IMR-90 (cell line): ENCODE data around the gene PIH1D1. TPM values are rescaled to one million over a fixed set of nuclear protein-coding genes. Genes with fewer than 3 reads are reported as not detected.
"Not testable (repeated sequence)": the region's sequence is repeated elsewhere in the genome, so short reads cannot be mapped to it uniquely, and the experiment has no call there.

Source experiments
- ATAC-seq: fragments of 200-7000 bp; cut with Tn5 transposase; 2 replicates; pipeline ENCODE4 v1.9.1; 2020; ENCODE audit warnings: low read depth, mild to moderate bottlenecking, moderate library complexity
- BruUV-seq: library from RNA; stranded (reverse); fragments of 400-500 nt; replicated peaks from 2 replicates; lab custom pipeline; 2021; lab: Mats Ljungman, UMichigan
- CTCF ChIA-PET: fragments of 300-600 bp; formaldehyde crosslinking; extraction: SDS; loops from one replicate; lab custom pipeline; 2021; ENCODE audit warnings: antibody characterized with exemption; lab: Yijun Ruan, JAX
- POLR2A ChIA-PET: fragments of 300-600 bp; sonication (Branson Sonifier 250); formaldehyde crosslinking; loops from one replicate; lab custom pipeline; 2022; ENCODE audit warnings: antibody characterized with exemption; ENCODE audit not compliant: unreplicated experiment; lab: Charles Lee
- DNase-seq: peaks from one replicate; pipeline ENCODE4 v3.0.0; 2013
- H2AFZ ChIP-seq: replicated peaks from 2 replicates; pipeline ENCODE3; 2013; ENCODE audit warnings: low read length, mild to moderate bottlenecking; ENCODE audit not compliant: poor library complexity
- H2AK5ac ChIP-seq: 2 replicates; pipeline ENCODE4 v1.6.1; 2013; ENCODE audit warnings: low read depth, low read length, inconsistent platforms
- H2AK9ac ChIP-seq: replicated peaks from 2 replicates; pipeline ENCODE3; 2013; ENCODE audit warnings: mild to moderate bottlenecking, low read depth, low read length, moderate library complexity; ENCODE audit not compliant: poor library complexity
- H2BK120ac ChIP-seq: 2 replicates; pipeline ENCODE4 v1.6.1; 2013; ENCODE audit warnings: low read depth, low read length, inconsistent platforms
- H2BK15ac ChIP-seq: 3 replicates; pipeline ENCODE4 v1.6.1; 2013; ENCODE audit warnings: low read depth, low read length, inconsistent platforms
- H2BK20ac ChIP-seq: 2 replicates; pipeline ENCODE4 v1.6.1; 2013; ENCODE audit warnings: low read depth, mild to moderate bottlenecking, inconsistent platforms, low read length, moderate library complexity
- H2BK5ac ChIP-seq: 2 replicates; pipeline ENCODE4 v1.6.1; 2013; ENCODE audit warnings: mild to moderate bottlenecking, low read depth, low read length, inconsistent platforms; ENCODE audit not compliant: poor library complexity, severe bottlenecking
- H3K14ac ChIP-seq: replicated peaks from 2 replicates; pipeline ENCODE4 v1.6.1; 2013; ENCODE audit warnings: low read depth, low read length, inconsistent platforms
- H3K18ac ChIP-seq: 2 replicates; pipeline ENCODE4 v1.6.1; 2013; ENCODE audit warnings: low read depth, low read length, control low read depth
- H3K23ac ChIP-seq: 2 replicates; pipeline ENCODE4 v1.6.1; 2013; ENCODE audit warnings: low read depth, low read length, inconsistent platforms
- H3K27ac ChIP-seq: 2 replicates; pipeline ENCODE4 v1.5.1; 2013; ENCODE audit warnings: mild to moderate bottlenecking, control low read depth, low read length; ENCODE audit not compliant: insufficient read depth
- H3K27me3 ChIP-seq: 2 replicates; pipeline ENCODE4 v1.6.1; 2013; ENCODE audit warnings: low read length; ENCODE audit not compliant: control insufficient read depth, insufficient read depth
- H3K36me3 ChIP-seq: 2 replicates; pipeline ENCODE4 v1.6.1; 2013; ENCODE audit warnings: low read length, mixed read lengths; ENCODE audit not compliant: control insufficient read depth, insufficient read depth
- H3K4ac ChIP-seq: 2 replicates; pipeline ENCODE4 v1.6.1; 2013; ENCODE audit warnings: low read depth, low read length, inconsistent platforms
- H3K4me1 ChIP-seq: 2 replicates; pipeline ENCODE4 v1.6.1; 2013; ENCODE audit warnings: low read length, mixed read lengths; ENCODE audit not compliant: control insufficient read depth, insufficient read depth
- H3K4me2 ChIP-seq: 2 replicates; pipeline ENCODE4 v1.6.1; 2013; ENCODE audit warnings: low read depth, mild to moderate bottlenecking, control low read depth, low read length, moderate library complexity
- H3K4me3 ChIP-seq: 2 replicates; pipeline ENCODE4 v1.5.1; 2013; ENCODE audit warnings: low read depth, mild to moderate bottlenecking, control low read depth, low read length, moderate library complexity; ENCODE audit not compliant: insufficient read depth
- H3K56ac ChIP-seq: 2 replicates; pipeline ENCODE4 v1.6.1; 2013; ENCODE audit warnings: low read length, inconsistent platforms; ENCODE audit not compliant: insufficient read depth; ENCODE audit errors: extremely low read depth
- H3K79me1 ChIP-seq, 2 experiments: 2 replicates each; pipeline ENCODE4 v1.6.1; 2013; ENCODE audit warnings: low read length in 2 of 2, inconsistent platforms in 1 of 2, low read depth in 1 of 2
- H3K9ac ChIP-seq: 2 replicates; pipeline ENCODE4 v1.6.1; 2013; ENCODE audit warnings: low read depth, low read length, control low read depth
- H3K9me1 ChIP-seq: 2 replicates; pipeline ENCODE4 v1.6.1; 2013; ENCODE audit warnings: low read length, inconsistent platforms; ENCODE audit not compliant: insufficient read depth
- H3K9me3 ChIP-seq: 2 replicates; pipeline ENCODE4 v1.6.1; 2013; ENCODE audit warnings: low read length; ENCODE audit not compliant: control insufficient read depth, insufficient read depth
- H4K20me1 ChIP-seq: 2 replicates; pipeline ENCODE4 v1.6.1; 2013; ENCODE audit warnings: low read length, inconsistent platforms; ENCODE audit not compliant: insufficient read depth
- H4K5ac ChIP-seq: 2 replicates; pipeline ENCODE4 v1.6.1; 2013; ENCODE audit warnings: mild to moderate bottlenecking, low read depth, low read length, control low read depth
- H4K8ac ChIP-seq, 2 experiments: 2 replicates each; pipeline ENCODE4 v1.6.1; 2013; ENCODE audit warnings: low read depth in 2 of 2, low read length in 2 of 2, control low read depth in 1 of 2, inconsistent platforms in 1 of 2
- H4K91ac ChIP-seq: 2 replicates; pipeline ENCODE4 v1.6.1; 2013; ENCODE audit warnings: low read depth, low read length, inconsistent platforms; ENCODE audit not compliant: insufficient read depth
- WGBS, 2 experiments: methylation state at CpG; one replicate each; pipeline versions ENCODE4 v1.1.5 to v1.1.7; 2013; ENCODE audit warnings: missing lambda C conversion rate in 2 of 2; ENCODE audit not compliant: insufficient read length in 1 of 2; ENCODE audit errors: extremely low coverage in 2 of 2; 5-methylcytosine and 5-hydroxymethylcytosine counted together
- dilution Hi-C: fragments of 300-500 bp; cut with HindIII; formaldehyde crosslinking; loops from one replicate; pipeline ENCODE4 v1.14.3; 2018; ENCODE audit warnings: low sequenced_read_pairs; ENCODE audit not compliant: unreplicated experiment
- in situ Hi-C: fragments of 300-500 bp; cut with MboI; formaldehyde crosslinking; loops from 3 replicates; pipeline ENCODE4 v1.14.3; 2019; ENCODE audit warnings: low sequenced_read_pairs, inconsistent platforms, mixed read lengths
- intact Hi-C: fragments of 100-400 bp; cut with micrococcal nuclease; formaldehyde crosslinking; loops from 2 replicates; pipeline ENCODE4 v1.10.0; 2022
- polyA plus RNA-seq, 3 experiments: library from polyadenylated mRNA; depleted of rRNA; stranded (reverse); fragments of >200 nt; gene quantifications; 2 replicates each; pipeline ENCODE4 v1.2.3, GENCODE V29; 2012; ENCODE audit warnings: low replicate concordance in 1 of 3
- total RNA-seq: library from RNA; depleted of rRNA; stranded (reverse); fragments of >200 nt; gene quantifications from 2 replicates; pipeline ENCODE4 v1.2.3, GENCODE V29; 2012
- TF ChIP-seq, protein P1 (sequence below): conservative IDR thresholded peaks from 2 replicates; pipeline ENCODE4 v1.5.1; 2012; ENCODE audit warnings: mild to moderate bottlenecking, low read depth, low read length, improper control_type of control experiment

The PIH1D1 gene
- total and polyA plus RNA-seq, 2 of the 4 experiments (the other 2 are of a cell fraction): 77.9 to 122 TPM

- TF ChIP-seq, protein P1, sequence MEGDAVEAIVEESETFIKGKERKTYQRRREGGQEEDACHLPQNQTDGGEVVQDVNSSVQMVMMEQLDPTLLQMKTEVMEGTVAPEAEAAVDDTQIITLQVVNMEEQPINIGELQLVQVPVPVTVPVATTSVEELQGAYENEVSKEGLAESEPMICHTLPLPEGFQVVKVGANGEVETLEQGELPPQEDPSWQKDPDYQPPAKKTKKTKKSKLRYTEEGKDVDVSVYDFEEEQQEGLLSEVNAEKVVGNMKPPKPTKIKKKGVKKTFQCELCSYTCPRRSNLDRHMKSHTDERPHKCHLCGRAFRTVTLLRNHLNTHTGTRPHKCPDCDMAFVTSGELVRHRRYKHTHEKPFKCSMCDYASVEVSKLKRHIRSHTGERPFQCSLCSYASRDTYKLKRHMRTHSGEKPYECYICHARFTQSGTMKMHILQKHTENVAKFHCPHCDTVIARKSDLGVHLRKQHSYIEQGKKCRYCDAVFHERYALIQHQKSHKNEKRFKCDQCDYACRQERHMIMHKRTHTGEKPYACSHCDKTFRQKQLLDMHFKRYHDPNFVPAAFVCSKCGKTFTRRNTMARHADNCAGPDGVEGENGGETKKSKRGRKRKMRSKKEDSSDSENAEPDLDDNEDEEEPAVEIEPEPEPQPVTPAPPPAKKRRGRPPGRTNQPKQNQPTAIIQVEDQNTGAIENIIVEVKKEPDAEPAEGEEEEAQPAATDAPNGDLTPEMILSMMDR: peak; percentile 97
These were observed 22.4 kb upstream of the PIH1D1 start, which contains the start of gene FLT3LG (continued) for GRCh38 chr19:49473868-49474541.

- H2BK20ac ChIP-seq, intact Hi-C loops, H3K18ac ChIP-seq, H3K27me3 ChIP-seq, H2AK5ac ChIP-seq, H3K56ac ChIP-seq, ATAC-seq, BruUV-seq, dilution Hi-C loops, H2BK120ac ChIP-seq, in situ Hi-C loops, H2BK15ac ChIP-seq, H3K36me3 ChIP-seq, DNase-seq, H3K9me3 ChIP-seq, H3K27ac ChIP-seq, H3K9ac ChIP-seq, H2BK5ac ChIP-seq, H4K20me1 ChIP-seq, H3K79me1 ChIP-seq, H3K23ac ChIP-seq, H3K14ac ChIP-seq: not testable (repeated sequence)
- H4K8ac ChIP-seq: peak overlapping the region; percentile 82 to 85; a peak in 2 of 4 replicates
- H2AK9ac ChIP-seq: peak overlapping the region; percentile 90
- H3K4me2 ChIP-seq: peak overlapping the region; percentile 92
- ChIA-PET CTCF (interaction anchor here (0.6 to 1.3 kb wide), 5 partner anchors 15 to 375 kb away, joined by 3 to 5 read pairs (median 4); partner anchors contain the start of gene ALDH16A1), POLR2A (interaction anchor here (0.6 kb wide), 1 partner anchor 8 kb away, joined by 3 read pairs; no protein-coding TSS in a partner anchor)
- H2AFZ ChIP-seq: peak overlapping the region; percentile 96
- peaks cover 12% of the 10 kb centered on the region; the same call in 1 of the 2 replicates for H3K4me1 ChIP-seq
- peak overlapping the region; percentile 59; the same call in 1 of the 2 replicates for H3K4me3 ChIP-seq
- H4K91ac ChIP-seq: peak overlapping the region; percentile 49
- peak overlapping the region; percentile 27; the same call in 1 of the 2 replicates for H4K5ac ChIP-seq
- WGBS, 2 experiments: 96% methylated on average over 3 of the region's 9 CpGs; no CpG with 5 or more reads in 1 of the 2 experiments
- H3K9me1 ChIP-seq: peaks cover 14% of the 10 kb centered on the region; the same call in 1 of the 2 replicates
- 0 out of 2 replicates have a peak overlapping the region, but pooled peaks have one; percentile 58 for H3K4ac ChIP-seq
These were observed 21.9 kb upstream of the PIH1D1 start for GRCh38 chr19:49473501-49473867.
